ENCODE measurements around the gene SPINT2.
"Not testable (repeated sequence)": the region's sequence is repeated elsewhere in the genome, so short reads cannot be mapped to it uniquely, and the experiment has no call there.

The SPINT2 gene

DNA sequence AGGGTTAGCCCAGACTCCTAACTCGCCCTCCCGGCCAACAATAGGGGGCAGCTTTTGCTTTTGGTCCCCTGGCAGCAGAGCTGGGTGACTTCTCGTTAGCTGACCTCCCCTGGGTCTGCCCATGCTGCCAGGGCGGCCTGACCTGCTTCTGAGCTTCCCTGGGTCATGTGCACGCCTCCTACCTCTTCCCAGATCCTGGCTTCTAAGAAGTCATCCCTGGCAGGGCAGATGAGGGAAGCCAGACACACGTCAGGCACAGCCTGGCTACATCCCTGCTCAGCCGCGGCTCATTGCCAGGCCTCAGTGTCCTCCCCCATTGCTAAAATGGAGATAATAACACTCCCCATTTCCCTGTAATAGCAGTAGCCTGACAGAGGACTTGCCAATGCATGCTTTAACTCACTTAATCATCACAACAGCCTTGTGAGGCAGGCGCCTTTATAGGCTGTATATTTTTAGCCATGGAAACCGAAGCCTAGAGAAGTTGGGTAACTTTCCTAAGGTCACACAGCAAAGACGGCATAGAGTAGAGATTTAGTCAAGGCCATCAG, 57.3 kb downstream of the SPINT2 start:
- no peak for DNase-seq (ENCODE audit: low read depth)

DNA sequence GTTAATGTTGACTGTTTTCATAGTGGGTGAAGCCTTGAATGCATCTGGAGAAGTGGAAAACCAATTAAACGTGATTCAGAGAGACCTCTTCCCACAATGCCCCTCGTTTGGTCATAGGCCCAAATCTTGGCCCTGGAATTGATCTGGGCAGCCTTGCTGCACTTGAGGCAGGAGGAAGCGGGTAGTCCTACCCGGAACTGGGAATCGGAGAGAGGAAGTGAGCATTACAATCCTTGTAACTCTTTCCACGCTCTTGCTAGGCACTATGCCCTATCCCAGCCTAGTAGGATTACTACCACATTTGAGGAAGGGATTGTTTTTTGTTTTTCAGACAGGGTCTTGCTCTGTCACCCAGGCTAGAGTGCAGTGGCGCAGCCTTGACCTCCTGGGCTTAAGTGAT, 58.9 kb downstream of the SPINT2 start:
- DNase-seq (ENCODE audit: low read depth) = no peak

DNA sequence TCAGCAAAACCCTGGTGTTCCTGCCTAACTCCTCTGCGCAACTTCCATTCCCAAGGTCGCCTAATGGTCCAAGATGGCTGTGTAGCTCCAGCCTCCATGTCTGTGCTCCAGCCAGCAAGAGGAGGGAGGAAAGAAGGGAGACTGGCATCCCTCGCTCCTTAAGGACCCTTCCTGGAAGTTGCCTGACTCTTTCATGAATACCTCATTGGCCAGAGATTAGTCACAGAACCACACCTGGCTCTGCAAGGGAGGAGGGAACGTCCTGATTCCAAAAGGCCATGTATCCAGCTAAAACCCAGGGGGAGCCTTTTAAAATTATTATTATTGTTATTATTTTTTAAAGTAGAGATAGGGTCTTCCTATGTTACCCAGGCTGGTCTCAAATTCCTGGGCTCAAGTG, 60.1 kb downstream of the SPINT2 start:
- no peak for DNase-seq (ENCODE audit: low read depth)

- DNase-seq (ENCODE audit: low read depth) = no peak
Measured at GRCh38 chr19:38326591-38326990, 62.2 kb downstream of the SPINT2 start.

- no peak for DNase-seq (ENCODE audit: low read depth)
Measured at GRCh38 chr19:38329651-38330050, 65.3 kb downstream of the SPINT2 start.

- no peak for DNase-seq (ENCODE audit: low read depth)
Measured at GRCh38 chr19:38331728-38332127, 67.4 kb downstream of the SPINT2 start.

- no peak for DNase-seq (ENCODE audit: low read depth)
Measured at GRCh38 chr19:38333245-38333644, 68.9 kb downstream of the SPINT2 start.

- peak; percentile 91 for DNase-seq (ENCODE audit: low read depth)
Measured at GRCh38 chr19:38335949-38336637, 71.7 kb downstream of the SPINT2 start.

DNA sequence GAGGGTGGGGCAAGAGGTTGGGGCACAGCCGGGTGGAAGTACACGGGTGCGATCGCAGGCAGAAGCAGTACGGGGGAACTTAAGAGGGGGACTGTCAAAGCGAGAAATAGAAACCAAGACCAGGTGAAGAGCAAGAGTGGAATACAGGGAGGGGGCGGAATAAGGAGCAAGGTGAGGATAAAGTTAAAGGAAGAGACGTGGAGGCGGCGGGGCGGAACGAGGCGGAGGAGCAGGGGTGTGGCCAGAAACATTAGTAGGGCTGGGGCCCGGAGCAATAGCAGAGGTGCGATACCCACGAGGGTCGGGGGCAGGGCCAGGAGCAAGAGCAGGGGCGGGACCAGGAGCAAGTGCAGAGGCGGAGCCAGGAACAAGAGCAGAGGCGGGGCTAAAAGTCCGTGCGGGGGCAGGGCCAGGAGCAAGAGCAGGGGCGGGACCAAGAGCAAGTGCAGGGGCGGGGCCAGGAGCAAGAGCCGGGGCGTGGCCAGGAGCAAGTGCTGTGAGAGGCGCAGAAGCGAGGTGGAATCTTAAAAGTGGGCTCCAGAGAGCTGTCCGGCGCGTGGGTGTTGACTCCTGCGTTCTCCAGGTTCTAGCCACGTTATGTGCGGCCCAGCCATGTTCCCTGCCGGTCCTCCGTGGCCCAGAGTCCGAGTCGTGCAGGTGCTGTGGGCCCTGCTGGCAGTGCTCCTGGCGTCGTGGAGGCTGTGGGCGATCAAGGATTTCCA, 72.4 kb downstream of the SPINT2 start:
- peak; percentile 76 for DNase-seq (ENCODE audit: low read depth)

- DNase-seq (ENCODE audit: low read depth) = no peak
Measured at GRCh38 chr19:38337360-38337653, 72.9 kb downstream of the SPINT2 start.

DNA sequence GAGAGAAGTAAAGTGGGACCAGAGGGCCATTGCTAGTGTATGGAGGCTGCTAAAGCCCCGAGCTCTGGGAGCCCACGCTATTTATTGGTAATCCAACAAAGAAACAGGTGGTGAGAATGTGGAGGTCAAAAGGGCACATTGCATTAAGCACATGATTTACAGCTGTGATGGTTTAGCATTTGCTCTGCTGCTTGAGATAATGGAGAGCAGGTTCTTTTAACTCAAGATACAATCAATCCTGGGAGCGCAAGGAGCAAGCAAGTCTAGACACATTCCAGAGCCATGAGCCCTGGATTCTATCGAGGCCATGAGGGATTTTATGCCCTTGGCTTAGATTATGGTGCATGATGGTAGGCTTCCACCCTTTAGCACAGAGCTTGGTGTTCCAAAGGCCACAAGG, 74.6 kb downstream of the SPINT2 start:
- not testable (repeated sequence) for DNase-seq (ENCODE audit: low read depth)

DNA sequence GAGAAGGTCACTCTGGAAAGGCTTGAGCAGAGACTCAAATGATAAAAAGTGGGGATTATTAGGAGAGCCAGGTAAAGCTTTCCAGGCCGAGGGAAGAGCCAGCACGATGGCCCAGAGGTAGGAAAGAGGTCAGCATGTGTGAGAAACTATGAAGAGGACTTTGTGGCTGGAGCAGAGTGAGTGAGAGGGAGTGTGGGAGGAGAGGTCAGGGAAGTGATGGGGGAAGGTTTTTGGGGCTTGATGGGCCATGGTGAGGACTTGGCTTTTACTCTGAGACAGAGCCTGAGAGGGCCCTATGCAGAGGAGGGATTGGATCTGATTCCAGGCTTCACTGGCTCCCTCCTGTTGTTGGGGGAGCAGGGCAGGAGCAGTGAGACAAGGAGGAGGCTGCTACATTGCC, 76.6 kb downstream of the SPINT2 start:
- DNase-seq (ENCODE audit: low read depth) = no peak
